ENCODE results near the gene KRT32. TPM values are rescaled to one million over a fixed set of nuclear protein-coding genes. Genes with fewer than 3 reads are reported as not detected.

KRT32 gene
- 0.06 TPM in 2 replicates for total RNA-seq (2014; rRNA removed; shearing (Covaris generic))

- no peak for DNase-seq (ENCODE audit: low read depth)
Observed at GRCh38 chr17:41466988-41467387, at the start of gene KRT32. Gene KRT32, minus strand, starts transcription at chr17:41467386. Its CDS starts 61 bp downstream, at chr17:41467325.

GRCh38 chr17:41516830-41517283 is 49.7 kb upstream of the KRT32 start:
- DNase-seq (ENCODE audit: low read depth) = no peak

GRCh38 chr17:41516147-41516829 is 49.1 kb upstream of the KRT32 start:
- DNase-seq (ENCODE audit: low read depth) = no peak

GRCh38 chr17:41513168-41513547 is 46.0 kb upstream of the KRT32 start:
- DNase-seq (ENCODE audit: low read depth) = peak; percentile 39

- no peak for DNase-seq (ENCODE audit: low read depth)
Observed at GRCh38 chr17:41512546-41513167, 45.5 kb upstream of the KRT32 start.

- no peak for DNase-seq (ENCODE audit: low read depth)
Observed at GRCh38 chr17:41511716-41512115, 44.5 kb upstream of the KRT32 start.

- no peak for DNase-seq (ENCODE audit: low read depth)
Observed at GRCh38 chr17:41511116-41511515, 43.9 kb upstream of the KRT32 start.

- DNase-seq (ENCODE audit: low read depth) = no peak
Observed at GRCh38 chr17:41510251-41511065, 43.3 kb upstream of the KRT32 start.

GRCh38 chr17:41507315-41507880 is 40.2 kb upstream of the KRT32 start:
- no peak for DNase-seq (ENCODE audit: low read depth)

- DNase-seq (ENCODE audit: low read depth) = no peak
Observed at GRCh38 chr17:41505809-41506767, 38.9 kb upstream of the KRT32 start.

GRCh38 chr17:41505007-41505808 is 38.0 kb upstream of the KRT32 start, which contains the start of gene KRT13:
Gene KRT13, minus strand, starts transcription at chr17:41505612. Its CDS starts 62 bp downstream, at chr17:41505550.
- no peak for DNase-seq (ENCODE audit: low read depth)

GRCh38 chr17:41504246-41504977 is 37.2 kb upstream of the KRT32 start:
- no peak for DNase-seq (ENCODE audit: low read depth)

- no peak for DNase-seq (ENCODE audit: low read depth)
Observed at GRCh38 chr17:41503202-41503601, 36.0 kb upstream of the KRT32 start.

- peak; percentile 78 for DNase-seq (ENCODE audit: low read depth)
Observed at GRCh38 chr17:41500131-41500911, 33.1 kb upstream of the KRT32 start.

GRCh38 chr17:41499714-41500113 is 32.5 kb upstream of the KRT32 start:
- DNase-seq (ENCODE audit: low read depth) = no peak

- DNase-seq (ENCODE audit: low read depth) = no peak
Observed at GRCh38 chr17:41498276-41498675, 31.1 kb upstream of the KRT32 start.

- peak; percentile 95 for DNase-seq (ENCODE audit: low read depth)
Observed at GRCh38 chr17:41496803-41497484, 29.8 kb upstream of the KRT32 start.

GRCh38 chr17:41494524-41494923 is 27.3 kb upstream of the KRT32 start:
- DNase-seq (ENCODE audit: low read depth) = peak; percentile 37
